HG02943 (cell line): ENCODE measurements around the gene DDIAS.
A peak's percentile ranks its signal among the peaks of the same experiment; 100 is the strongest.
"Not testable (repeated sequence)": the region's sequence is repeated elsewhere in the genome, so short reads cannot be mapped to it uniquely, and the experiment has no call there.

ENCODE experiments used
- ATAC-seq: cut with Tn5 transposase; IDR thresholded peaks from one replicate; pipeline ENCODE4 v1.9.1; 2021; ENCODE audit warnings: mild to moderate bottlenecking, low read depth, moderate library complexity; ENCODE audit not compliant: unreplicated experiment

The DDIAS gene

DNA sequence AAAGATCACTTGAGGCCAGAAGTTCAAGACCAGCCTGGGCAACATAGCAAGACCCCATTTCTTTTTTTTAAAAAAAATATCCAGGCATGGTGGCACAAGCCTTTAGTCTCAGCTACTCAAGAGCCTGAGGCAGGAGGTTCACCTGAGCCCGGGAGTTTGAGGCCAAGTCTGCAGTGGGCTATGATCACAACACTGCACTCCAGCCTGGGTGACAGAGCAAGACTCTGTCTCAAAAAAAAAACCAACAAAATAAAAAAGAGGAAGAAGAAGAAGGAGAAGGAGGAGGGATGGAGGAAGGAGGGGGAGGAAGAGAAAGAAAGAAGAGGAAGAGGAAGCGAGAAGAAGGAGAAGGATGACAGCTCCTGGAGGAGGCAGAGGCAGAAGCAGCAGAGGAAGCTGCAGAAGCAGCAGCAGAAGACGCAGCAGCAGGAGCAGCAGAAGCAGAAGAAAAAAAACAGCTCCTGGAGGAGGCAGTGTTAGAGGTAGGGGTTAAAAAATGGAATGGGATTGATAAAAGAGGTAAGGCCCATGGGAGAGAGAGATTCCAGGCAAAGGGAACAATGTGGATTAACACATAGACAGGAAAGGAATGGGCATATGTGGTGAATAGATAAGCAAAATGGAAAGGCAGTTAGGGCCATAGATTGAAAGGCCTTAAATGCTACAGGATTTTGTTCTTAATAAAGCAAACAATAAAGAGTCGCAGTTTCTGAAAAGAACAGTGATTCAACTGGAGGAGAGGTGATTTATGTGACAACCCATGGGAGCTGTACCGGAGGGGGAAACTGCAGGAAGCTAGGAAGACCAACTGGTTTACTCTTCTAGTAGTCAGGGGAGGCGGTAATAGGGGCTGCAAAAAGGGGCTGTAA, 12.2 kb upstream of the DDIAS start:
- ATAC-seq, result no peak

DNA sequence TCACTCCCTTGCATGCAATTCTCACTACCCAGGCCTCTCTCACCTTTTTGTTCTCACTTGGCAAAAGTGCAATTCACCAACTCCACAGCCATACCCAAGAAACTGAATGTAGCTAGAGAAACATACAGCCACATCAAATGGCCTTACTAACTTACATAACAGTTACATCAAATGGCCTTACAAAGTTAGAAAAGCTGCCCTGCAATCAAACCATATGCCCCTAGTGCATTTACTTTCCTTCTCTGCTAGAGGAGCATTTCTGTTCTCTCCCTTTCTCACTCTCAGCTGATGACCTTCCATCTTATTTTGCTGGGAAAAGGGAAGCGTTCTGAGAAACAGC, 11.6 kb upstream of the DDIAS start:
- ATAC-seq, result no peak

DNA sequence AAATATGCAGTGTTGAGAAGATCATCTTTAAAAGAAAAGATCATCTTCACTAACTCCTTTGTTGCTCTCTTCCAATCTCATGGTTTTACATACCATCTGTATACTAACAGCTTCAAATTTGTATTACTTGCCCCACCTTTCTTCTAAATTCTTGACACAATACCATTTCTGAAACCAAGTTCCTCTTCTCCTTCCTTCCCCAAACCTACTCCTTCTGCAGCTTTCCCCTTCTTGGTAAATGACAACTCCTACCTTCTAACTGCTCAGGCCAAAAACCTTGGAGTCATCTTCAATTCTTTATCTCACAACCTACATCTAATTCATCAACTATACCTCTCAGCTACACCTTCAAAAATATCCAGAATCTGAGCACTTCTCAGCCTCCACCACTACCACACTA, 10.6 kb upstream of the DDIAS start:
- ATAC-seq, result no peak

DNA sequence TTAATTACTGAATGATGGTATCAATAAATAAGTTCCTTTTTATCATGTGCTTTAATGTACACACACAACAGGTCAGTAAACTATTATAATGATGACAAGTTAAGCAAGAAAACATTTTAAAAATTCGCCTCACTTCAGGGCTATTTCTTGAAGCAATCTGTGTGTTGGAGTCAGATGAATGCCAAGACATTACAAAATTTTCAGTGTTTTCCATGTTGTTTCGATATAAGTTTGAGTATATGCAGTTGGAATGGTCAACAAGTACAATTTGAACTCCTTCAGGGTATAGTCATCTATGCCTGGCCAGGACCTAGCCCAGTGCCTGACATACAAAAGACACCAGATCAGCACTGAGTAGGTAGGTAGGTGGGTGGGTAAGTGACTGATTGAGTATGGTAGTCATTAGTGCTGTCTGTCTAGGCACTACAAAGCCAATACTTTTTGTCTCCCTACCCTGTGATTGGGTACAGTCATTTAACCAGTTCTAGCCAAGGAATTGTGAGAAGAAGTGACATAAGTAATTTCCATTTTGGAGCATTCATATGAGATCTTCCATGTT, 8.8 kb upstream of the DDIAS start:
- no peak for ATAC-seq

DNA sequence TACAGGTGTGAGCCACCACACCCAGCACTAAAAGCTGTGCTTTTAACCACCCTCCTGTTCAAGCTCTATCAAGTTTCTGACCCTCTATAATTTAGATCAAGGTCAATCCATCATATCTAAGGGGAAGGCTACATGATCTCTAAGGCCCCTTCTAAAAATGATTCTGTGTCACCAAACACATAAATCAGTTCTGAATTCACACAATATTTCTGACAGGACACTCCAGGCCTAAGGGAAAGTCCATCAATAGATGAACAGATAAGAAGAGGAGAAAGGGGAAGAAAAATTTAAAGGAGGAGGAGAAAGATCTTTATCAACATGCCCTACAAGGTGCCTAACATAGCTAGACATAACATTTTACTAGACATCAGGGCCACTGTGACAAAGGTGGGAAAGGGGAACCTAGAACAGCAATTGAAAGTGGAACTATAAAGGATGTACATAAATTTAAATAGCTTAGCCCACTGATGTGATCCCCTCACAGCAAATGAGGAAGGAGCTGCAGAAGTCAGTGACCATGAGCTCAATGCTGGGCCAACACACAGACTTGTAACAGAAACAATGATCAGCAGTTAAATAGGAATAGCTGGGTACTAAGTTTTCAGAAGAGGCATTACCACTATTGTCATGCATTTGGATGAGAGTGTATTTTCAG, 6.0 kb upstream of the DDIAS start:
- no peak for ATAC-seq

DNA sequence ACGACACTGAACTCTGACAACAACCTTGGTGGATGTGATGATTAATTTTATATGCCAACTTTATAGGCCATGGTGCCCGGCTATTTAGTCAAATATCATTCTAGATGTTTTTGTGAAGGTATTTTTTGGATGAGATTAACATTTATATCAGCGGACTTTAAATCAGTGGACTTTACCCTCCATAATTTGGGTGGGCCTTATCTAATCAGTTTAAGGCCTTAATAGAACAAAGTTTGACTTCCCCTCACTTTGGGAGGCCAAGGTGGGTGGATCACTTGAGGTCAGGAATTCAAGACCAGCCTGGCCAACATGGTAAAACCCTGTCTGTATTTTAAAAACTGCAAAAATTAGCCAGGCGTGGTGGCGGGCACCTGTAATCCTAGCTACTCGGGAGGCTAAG, 5.4 kb upstream of the DDIAS start:
- ATAC-seq, result no peak

DNA sequence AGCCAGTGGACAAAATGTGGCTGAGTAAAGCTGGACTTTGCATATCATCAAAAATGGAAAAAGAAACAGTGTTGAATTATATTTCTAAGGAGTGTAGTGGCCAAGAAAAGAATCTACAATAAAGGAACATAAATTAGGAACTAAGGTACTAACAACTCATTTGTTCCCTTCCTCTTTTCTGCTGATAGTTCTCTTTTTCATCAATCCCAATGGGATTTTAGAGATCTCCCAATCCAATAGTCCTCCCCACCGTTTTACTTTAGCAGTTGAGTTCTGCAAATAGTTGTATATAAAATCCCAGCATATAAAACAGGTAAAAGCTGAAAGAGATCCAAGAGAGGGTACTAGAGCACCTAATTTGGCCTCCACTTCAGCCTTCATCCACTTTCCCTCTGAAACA, 3.3 kb upstream of the DDIAS start:
- ATAC-seq, result no peak

DNA sequence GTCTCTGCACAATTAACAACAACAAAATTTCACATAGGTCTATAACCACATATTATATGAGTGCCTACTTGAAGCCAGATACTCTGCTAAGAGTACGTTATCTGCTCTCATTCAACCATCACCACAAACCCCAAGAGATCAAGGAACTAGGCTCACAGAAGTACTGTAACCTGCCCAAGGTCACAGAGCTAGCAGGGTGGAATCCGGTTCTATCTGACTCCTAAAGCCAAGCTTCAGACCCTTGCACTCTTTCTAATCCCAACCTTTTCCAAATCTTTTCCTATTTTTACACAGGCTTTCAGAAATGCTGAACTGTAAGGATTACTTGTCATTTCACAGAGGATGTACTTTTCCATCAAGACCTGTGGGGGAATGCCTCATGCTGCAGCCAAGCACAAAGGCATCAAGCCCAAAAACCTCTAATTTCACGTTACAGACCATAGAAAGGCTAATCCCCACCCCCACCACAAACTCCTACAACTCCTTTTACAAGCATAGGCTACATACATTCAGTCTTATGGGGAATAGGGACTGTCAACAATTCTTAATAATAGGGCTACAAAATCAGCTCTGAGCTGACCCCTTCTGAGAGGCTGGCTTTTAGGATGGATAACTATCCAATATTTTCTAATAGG, 2.2 kb upstream of the DDIAS start:
- no peak for ATAC-seq

DNA sequence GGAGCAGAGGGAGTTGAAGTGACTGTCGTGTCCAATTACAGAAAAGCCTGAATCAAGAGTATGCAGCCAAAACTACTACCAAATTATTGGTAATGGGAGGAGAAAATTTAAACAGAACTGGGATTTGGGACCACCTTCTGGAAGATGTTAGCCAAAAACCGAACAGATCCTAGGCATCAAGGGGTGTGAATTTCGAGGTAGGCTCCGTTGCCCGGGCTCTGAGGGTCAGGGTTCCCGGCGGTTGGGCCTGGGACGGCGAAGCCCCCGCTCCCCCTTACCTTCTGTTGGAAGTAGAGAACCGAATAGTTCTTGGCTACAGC, 1.6 kb upstream of the DDIAS start:
- no peak for ATAC-seq

DNA sequence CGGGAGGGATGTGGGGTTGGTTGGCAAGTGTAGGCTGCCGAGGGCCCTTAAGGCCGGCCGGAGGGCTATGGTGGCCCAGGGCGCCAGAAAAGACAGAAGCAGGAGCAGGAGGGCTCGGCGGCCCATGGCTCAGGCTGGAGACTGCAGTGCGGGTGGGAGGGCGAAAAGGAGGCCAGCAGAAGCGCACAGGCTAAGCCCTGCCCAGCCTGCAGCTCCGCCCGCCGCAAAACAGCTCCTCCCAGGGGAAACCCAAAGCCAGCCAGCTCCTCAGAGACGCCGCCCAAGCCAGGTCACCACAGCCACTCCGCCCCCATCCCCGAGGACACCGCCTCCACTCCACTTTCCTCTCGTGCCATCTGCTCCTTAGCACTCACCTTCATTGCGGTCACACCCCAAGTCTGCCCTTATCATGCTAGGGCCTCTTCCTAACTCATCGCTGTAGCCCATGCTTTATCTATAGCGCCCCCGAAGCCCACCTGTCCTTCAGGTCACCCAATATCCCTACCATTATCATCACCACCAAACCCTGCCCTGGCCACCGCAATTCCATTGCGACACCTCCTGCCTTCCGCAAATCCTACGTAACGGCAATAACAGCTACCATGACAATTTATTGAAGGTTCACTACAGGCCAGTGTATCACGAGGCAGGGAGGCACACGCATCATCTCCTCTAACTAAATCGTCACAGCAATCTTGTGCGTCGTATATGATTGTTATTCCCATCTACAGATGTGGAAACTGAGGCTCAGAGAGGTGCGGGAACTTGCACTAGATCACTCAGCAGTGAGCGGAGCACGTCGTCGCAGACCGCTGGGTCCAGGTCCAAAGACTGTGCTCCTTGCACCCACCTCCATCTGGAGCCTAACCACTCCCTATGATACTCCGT, 1.0 kb upstream of the DDIAS start, which contains the start of gene PRCP:
TSS of gene PRCP (minus strand) at position 154 of the 888 bp plus-strand sequence. CDS start at position 126, 28 bp downstream.
- ATAC-seq, result peak; percentile 82

DNA sequence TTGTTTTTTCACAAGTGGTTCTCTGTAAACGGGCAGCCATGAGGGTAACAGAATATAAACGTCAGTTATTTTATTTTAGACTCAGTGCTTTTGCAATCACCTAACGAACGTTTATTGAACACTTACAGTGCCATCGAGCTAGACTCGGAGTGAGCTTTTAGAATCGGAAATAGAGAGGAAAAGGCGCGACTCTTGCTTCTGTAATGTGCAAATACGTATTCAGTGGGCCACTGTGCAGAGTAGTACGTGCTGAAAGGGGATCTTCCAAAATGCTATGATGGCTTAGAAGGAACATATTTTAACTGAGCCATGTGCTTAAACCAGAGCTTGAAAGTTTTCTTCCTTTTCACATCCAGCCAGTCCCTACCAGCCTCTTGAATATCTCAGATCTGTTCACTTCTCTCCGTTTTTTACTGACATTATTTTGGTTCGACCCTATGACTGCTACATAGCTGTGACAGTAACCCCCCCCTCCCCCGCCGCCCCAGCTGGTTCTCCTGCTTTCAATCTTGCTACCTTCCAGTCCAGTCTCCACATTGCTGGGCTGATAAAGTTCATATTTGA, 468 bp downstream of the DDIAS start:
- ATAC-seq, result no peak

DNA sequence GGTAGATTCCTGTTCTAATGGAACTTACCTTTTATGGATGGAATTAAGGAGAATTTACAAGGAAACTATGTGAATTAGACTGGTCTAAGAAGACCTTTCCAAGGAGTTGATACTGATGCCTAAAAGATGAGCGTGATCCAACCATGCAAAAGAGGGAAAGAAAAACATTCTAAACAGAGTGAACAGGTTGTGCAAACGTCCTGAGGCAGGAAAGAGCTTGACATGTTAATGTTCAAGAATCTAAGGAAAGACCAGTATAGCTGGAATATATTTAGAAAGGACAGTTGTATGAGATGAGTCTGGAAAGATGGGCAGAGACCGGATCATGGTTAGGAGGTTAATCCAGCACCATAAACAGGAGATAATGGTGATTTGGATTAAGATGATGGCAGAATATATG, 1.3 kb downstream of the DDIAS start:
- ATAC-seq, result no peak

DNA sequence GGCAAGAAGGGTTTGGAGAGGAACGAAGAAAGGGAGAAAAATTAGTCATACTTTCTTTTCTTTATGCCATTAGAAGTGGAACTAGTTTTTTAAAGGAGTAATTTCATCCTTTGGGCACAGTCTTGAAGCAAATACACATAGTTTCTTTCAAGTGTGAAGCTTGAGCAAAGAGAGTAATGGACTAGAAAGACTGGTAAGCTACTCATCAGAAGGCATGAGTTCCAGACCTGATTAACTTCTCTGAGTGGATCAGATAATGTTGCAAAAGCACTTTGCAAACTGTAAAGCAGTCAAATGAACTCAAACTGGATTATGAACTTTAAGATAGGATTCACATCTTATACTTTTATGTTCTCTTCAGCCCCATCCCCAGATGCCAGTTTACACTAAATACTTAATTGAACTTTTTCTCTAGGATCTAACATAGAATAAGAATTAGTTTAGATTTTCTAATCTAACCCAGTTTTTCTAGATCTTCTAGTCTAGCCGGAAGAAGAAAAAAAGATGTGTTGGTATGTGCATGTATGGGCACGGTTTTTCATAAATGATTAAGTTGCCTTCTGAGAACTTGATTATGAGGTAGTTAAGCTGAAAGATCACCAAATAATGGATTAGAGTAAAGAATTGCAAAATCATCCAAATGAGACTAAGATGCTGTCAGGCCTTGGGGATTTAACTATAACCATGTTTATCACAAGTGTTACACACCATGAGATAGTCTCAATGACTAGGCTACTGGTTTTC, 2.5 kb downstream of the DDIAS start:
- ATAC-seq, result no peak

DNA sequence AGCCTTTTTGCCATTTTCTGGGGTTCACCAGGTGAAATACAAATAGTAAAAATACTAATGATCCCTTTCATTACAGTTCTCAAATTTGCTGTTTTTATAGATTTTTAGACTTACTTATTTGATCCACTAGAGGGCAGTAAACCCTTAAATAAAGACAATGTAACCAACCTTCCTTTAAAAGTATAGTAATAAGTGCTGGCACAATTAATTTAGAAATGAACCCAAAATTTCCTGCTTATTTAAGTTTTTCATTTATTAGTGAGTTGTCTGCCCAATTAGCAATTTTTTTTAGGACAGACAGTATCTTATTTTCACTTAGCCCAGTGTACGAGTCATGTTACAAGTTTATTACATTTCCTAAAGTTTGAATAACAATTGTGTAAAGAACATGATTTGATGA, 4.7 kb downstream of the DDIAS start:
- ATAC-seq, result no peak

DNA sequence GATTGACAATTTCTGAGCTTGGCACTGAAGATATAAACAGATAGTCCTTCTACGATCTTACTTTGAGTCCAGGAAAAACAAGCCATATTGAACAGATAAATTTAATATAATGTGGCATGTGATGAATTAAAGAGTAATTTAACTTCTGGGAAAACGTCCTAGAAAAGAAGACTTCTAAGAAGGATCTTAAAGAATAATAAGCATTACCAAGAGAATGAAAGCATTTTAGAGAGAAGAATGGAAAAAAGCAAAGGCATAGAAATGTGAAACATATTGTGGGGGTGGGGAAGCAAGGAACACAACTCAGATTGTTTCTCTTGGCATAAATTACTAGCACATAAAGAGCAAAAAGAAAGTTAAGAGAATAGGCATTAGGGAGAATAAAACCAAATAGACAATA, 5.4 kb downstream of the DDIAS start:
- ATAC-seq, result no peak

DNA sequence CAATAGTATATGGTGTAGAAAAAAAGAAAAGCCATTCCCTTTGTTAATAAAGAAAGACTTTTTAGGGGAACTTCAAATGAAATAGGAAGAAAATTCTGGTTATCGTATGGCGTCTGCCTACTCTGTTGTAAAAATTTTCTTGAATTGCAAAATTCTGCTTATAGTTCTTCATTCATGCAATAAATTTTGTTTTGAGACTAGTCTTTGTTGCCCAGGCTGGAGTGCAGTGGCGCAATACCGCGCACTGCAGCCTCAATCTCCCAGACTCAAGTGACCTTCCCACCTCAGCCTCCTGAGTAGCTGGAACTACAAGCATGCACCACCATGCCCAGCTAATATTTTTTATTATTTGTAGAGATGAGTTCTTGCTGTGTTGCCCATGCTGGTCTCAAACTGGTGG, 5.8 kb downstream of the DDIAS start:
- no peak for ATAC-seq

DNA sequence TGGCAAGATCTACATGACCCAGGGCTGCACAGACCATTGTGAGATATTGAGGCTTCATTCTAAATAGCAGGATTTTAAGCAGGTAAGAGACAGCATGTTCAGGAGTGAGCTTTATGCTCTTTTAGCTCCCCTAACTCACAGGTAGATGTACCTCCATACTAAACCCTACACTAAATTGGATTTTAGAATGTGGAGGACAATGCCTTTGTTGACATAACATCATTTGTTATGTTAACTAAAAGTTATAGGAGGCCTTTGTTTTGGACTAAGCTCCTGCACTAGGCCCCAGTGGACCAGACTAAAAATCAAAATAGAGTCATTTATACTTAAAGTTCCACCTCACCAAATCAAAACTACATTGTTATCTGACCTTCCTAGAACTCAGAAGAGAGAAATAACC, 6.8 kb downstream of the DDIAS start:
- ATAC-seq, result no peak

DNA sequence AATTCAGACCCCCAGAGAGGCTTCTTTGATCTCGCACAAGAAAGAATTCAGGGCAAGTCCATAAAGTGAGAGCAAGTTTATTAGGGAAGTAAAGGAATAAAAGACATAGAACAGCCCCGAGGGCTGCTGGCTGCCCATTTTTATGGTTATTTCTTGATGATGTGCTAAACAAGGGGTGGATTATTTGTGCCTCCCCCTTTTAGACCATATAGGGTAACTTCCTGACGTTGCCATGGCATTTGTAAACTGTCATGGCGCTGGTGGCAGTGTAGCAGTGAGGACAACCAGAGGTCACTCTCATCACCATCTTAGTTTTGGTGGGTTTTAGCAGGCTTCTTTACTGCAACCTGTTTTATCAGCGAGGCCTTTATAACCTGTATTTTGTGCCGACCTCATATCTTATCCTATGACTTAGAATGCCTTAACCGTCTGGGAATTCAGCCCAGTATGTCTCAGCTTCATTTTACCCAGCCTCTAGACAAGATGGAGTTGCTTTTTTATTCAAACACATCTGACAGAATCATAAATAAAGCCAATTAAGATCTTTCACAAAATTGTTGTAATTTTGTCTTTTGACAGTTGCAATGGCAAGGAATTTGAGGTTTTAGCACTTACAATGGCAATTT, 7.6 kb downstream of the DDIAS start:
- no peak for ATAC-seq

DNA sequence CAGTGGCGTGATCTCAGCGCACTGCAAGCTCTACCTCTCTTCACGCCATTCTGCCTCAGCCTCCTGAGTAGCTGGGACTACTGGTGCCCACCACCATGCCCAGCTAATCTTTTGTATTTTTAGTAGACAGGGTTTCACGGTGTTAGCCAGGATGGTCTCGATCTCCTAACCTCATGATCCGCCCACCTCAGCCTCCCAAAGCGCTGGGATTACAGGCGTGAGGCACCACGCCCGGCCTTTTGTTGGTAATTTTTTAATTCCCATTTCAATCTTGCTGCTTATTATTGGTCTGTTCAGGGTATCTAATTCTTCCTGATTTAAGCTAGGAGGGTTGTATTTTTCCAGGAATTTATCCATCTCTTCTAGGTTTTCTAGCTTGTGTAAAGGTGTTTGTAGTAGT, 18.2 kb downstream of the DDIAS start:
- ATAC-seq, result not testable (repeated sequence)
